Measurements from ENCODE around the gene PLA2G7. TPM values are rescaled to one million over a fixed set of nuclear protein-coding genes. Genes with fewer than 3 reads are reported as not detected.

The PLA2G7 gene
- total RNA-seq, 1 experiment from 2014 or later: 2.3 TPM

- Mint-ChIP-seq H3K36me3 (no peaks in the 10 kb centered on the region), H3K9me3 (no peaks in the 10 kb centered on the region), H3K4me3 (peak overlapping the region; percentile 92), H3K4me1 (peaks cover 32% of the 10 kb centered on the region), H3K27ac (no peak overlapping the region), H3K27me3 (ENCODE audit: low read depth) (peaks cover 42% of the 10 kb centered on the region)
- POLR2A ChIA-PET: interaction anchor here (1.0 to 1.1 kb wide), 3 partner anchors 14 to 248 kb away, joined by 3 to 4 read pairs (median 3); no protein-coding TSS in a partner anchor
- CTCF ChIA-PET: interaction anchor here (1.1 to 3.4 kb wide), 4 partner anchors 11 to 244 kb away, joined by 3 to 19 read pairs (median 8); partner anchors contain the start of genes ANKRD66 and RCAN2
- no peak for ATAC-seq
- no peak for TF ChIP-seq TP53 (CRISPR knock-in tag; IDR thresholded peaks at IDR 0.05)
- TF ChIP-seq RORB (CRISPR knock-in tag; IDR thresholded peaks at IDR 0.05): no peak
- TF ChIP-seq ZMAT4 (CRISPR knock-in tag; IDR thresholded peaks at IDR 0.05): no peak
- TF ChIP-seq PRDM15 (CRISPR knock-in tag; IDR thresholded peaks at IDR 0.05): no peak
- TF ChIP-seq RELA (CRISPR knock-in tag; IDR thresholded peaks at IDR 0.05; ENCODE audit: borderline replicate concordance): no peak
- TF ChIP-seq GTF2I (CRISPR knock-in tag; conservative IDR thresholded peaks at IDR 0.05): no peak
- TF ChIP-seq SMAD3 (CRISPR knock-in tag; IDR thresholded peaks at IDR 0.05; ENCODE audit: borderline replicate concordance): no peak
- TF ChIP-seq IRF1 (CRISPR knock-in tag; IDR thresholded peaks at IDR 0.05): no peak
- TF ChIP-seq MLX (CRISPR knock-in tag; IDR thresholded peaks at IDR 0.05): no peak
- no peak for DNase-seq (ENCODE audit: low spot score)
Measured at GRCh38 chr6:46735720-46736031, 501 bp upstream of the PLA2G7 start.

- peaks cover 25% of the 10 kb centered on the region for H3K4me1 Mint-ChIP-seq
- H3K4me3 Mint-ChIP-seq: peak overlapping the region; percentile 92; the same call in 1 of the 2 replicates
- H3K27me3 Mint-ChIP-seq (ENCODE audit: low read depth): peaks cover 42% of the 10 kb centered on the region
- H3K36me3 Mint-ChIP-seq: no peaks in the 10 kb centered on the region
- POLR2A ChIA-PET: interaction anchor here (0.6 kb wide), 1 partner anchor 17 kb away, joined by 3 read pairs; no protein-coding TSS in a partner anchor
- CTCF ChIA-PET: interaction anchor here (0.7 to 3.4 kb wide), 10 partner anchors 14 to 517 kb away, joined by 3 to 19 read pairs (median 4); partner anchors contain the start of gene ANKRD66
- H3K9me3 Mint-ChIP-seq: no peaks in the 10 kb centered on the region
- ATAC-seq (no peak), DNase-seq (ENCODE audit: low spot score) (no peak)
- no peak overlapping the region for H3K27ac Mint-ChIP-seq
- TF ChIP-seq JUN (CRISPR knock-in tag; IDR thresholded peaks at IDR 0.05) (no peak), PRRX2 (CRISPR knock-in tag; IDR thresholded peaks at IDR 0.05) (no peak), USF2 (CRISPR knock-in tag; IDR thresholded peaks at IDR 0.05) (no peak), FOXJ3 (CRISPR knock-in tag; IDR thresholded peaks at IDR 0.05; ENCODE audit: borderline replicate concordance) (no peak), ARID4B (CRISPR knock-in tag; IDR thresholded peaks at IDR 0.05; ENCODE audit: borderline replicate concordance) (no peak), TEAD4 (CRISPR knock-in tag; IDR thresholded peaks at IDR 0.05) (no peak), ZSCAN18 (CRISPR knock-in tag; IDR thresholded peaks at IDR 0.05) (no peak), FOXP4 (CRISPR knock-in tag; IDR thresholded peaks at IDR 0.05) (no peak), NR2C2 (CRISPR knock-in tag; IDR thresholded peaks at IDR 0.05) (no peak), ZNF219 (CRISPR knock-in tag; IDR thresholded peaks at IDR 0.05; ENCODE audit: borderline replicate concordance) (no peak)
Measured at GRCh38 chr6:46733341-46733801, 1.8 kb downstream of the PLA2G7 start.

Measured in WTC11 (cell line).